ENCODE data around the gene UBE2Q1.

DNA sequence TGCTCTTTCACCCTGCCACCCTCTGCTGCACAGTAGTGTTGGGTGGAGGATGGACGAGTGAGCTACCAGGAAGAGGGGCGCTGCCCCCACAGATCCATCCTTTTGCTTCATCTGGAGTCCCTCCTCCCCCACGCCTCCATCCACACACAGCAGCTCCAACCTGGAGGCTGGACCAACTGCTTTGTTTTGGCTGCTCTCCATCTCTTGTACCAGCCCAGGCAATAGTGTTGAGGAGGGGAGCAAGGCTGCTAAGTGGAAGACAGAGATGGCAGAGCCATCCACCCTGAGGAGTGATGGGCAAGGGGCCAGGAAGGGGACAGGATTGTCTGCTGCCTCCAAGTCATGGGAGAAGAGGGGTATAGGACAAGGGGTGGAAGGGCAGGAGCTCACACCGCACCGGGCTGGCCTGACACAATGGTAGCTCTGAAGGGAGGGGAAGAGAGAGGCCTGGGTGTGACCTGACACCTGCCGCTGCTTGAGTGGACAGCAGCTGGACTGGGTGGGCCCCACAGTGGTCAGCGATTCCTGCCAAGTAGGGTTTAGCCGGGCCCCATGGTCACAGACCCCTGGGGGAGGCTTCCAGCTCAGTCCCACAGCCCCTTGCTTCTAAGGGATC, 17.6 kb upstream of the UBE2Q1 start:
- TF ChIP-seq, protein P1, sequence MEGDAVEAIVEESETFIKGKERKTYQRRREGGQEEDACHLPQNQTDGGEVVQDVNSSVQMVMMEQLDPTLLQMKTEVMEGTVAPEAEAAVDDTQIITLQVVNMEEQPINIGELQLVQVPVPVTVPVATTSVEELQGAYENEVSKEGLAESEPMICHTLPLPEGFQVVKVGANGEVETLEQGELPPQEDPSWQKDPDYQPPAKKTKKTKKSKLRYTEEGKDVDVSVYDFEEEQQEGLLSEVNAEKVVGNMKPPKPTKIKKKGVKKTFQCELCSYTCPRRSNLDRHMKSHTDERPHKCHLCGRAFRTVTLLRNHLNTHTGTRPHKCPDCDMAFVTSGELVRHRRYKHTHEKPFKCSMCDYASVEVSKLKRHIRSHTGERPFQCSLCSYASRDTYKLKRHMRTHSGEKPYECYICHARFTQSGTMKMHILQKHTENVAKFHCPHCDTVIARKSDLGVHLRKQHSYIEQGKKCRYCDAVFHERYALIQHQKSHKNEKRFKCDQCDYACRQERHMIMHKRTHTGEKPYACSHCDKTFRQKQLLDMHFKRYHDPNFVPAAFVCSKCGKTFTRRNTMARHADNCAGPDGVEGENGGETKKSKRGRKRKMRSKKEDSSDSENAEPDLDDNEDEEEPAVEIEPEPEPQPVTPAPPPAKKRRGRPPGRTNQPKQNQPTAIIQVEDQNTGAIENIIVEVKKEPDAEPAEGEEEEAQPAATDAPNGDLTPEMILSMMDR (conservative IDR thresholded peaks at IDR 0.05), result no peak
- no peak for TF ChIP-seq ZFX (IDR thresholded peaks at IDR 0.05)

Data from C4-2B (cell line).